GM12878 (cell line): ENCODE data around the gene FAM50A. TPM values are rescaled to one million over a fixed set of nuclear protein-coding genes. Genes with fewer than 3 reads are reported as not detected.

ENCODE experiments used
- ATAC-seq: fragments of 200-7000 bp; cut with Tn5 transposase; 3 replicates; pipeline ENCODE4 v1.9.1; 2020; ENCODE audit warnings: mild to moderate bottlenecking, moderate library complexity
- BruUV-seq: library from RNA; stranded (reverse); fragments of 400-500 nt; replicated peaks from 2 replicates; lab custom pipeline; 2021; lab: Mats Ljungman, UMichigan
- CTCF ChIA-PET: fragments of 300-600 bp; sonication (Branson Sonifier 250); formaldehyde crosslinking; extraction: SDS; loops from one replicate; lab custom pipeline; 2021; ENCODE audit warnings: inconsistent platforms; lab: Yijun Ruan, JAX
- POLR2A ChIA-PET: fragments of 350-600 bp; formaldehyde crosslinking; extraction: SDS; loops from one replicate; lab custom pipeline; 2021; ENCODE audit warnings: inconsistent platforms; lab: Charles Lee
- RAD21 ChIA-PET: fragments of 300-600 bp; sonication (Branson Sonifier 250); formaldehyde crosslinking; loops from one replicate; lab custom pipeline; 2023; ENCODE audit warnings: antibody characterized with exemption; ENCODE audit not compliant: unreplicated experiment; lab: Charles Lee
- SMC1A ChIA-PET: fragments of 300-600 bp; sonication (Branson Sonifier 250); formaldehyde crosslinking; loops from one replicate; lab custom pipeline; 2023; ENCODE audit not compliant: unreplicated experiment, uncharacterized antibody; lab: Charles Lee
- DNase-seq: peaks from one replicate; pipeline ENCODE4 v3.0.0-alpha.2; 2011; ENCODE audit warnings: low read depth, low spot score
- FAIRE-seq: peaks from 3 replicates; lab custom pipeline; 2011; peaks lifted over from hg19 to GRCh38; lab: Jason Lieb, UNC
- H2AFZ ChIP-seq: 2 replicates; pipeline ENCODE4 v1.6.0; 2011; ENCODE audit warnings: low read depth, low read length, control low read depth; ENCODE audit not compliant: control insufficient read depth
- H3K27ac ChIP-seq: 2 replicates; pipeline ENCODE4 v1.5.1; 2011; ENCODE audit warnings: control low read depth; ENCODE audit not compliant: control insufficient read depth, insufficient read depth
- H3K27me3 ChIP-seq, 2 experiments: replicated peaks in 1 of 2; 2 replicates each; pipeline versions ENCODE4 v1.6.0 to v1.6.1; 2011; ENCODE audit warnings: low read length in 1 of 2; ENCODE audit not compliant: control insufficient read depth in 2 of 2, insufficient read depth in 2 of 2
- H3K36me3 ChIP-seq, 2 experiments: 2 replicates each; pipeline ENCODE4 v1.5.1; 2011; ENCODE audit warnings: low read length in 1 of 2; ENCODE audit not compliant: control insufficient read depth in 2 of 2, insufficient read depth in 2 of 2
- H3K4me1 ChIP-seq: 2 replicates; pipeline ENCODE4 v1.6.1; 2011; ENCODE audit warnings: mild to moderate bottlenecking, low read length, moderate library complexity, mixed read lengths; ENCODE audit not compliant: control insufficient read depth, insufficient read depth
- H3K4me2 ChIP-seq: 2 replicates; pipeline ENCODE4 v1.6.0; 2011; ENCODE audit warnings: control low read depth; ENCODE audit not compliant: control insufficient read depth, insufficient read depth
- H3K4me3 ChIP-seq: fragments of 200-600 bp; sonication (generic); 2 replicates; pipeline ENCODE4 v1.5.1; 2016
- H3K79me2 ChIP-seq: 2 replicates; pipeline ENCODE4 v1.6.0; 2011; ENCODE audit warnings: low read length; ENCODE audit not compliant: control insufficient read depth, insufficient read depth
- H3K9ac ChIP-seq: 2 replicates; pipeline ENCODE4 v1.8.0; 2011; ENCODE audit warnings: low read length, control low read depth, mixed read lengths; ENCODE audit not compliant: control insufficient read depth, insufficient read depth
- H3K9me3 ChIP-seq: replicated peaks from 3 replicates; pipeline ENCODE4 v1.5.1; 2011; ENCODE audit warnings: mild to moderate bottlenecking, low read length; ENCODE audit not compliant: control insufficient read depth, insufficient read depth
- H4K20me1 ChIP-seq: 2 replicates; pipeline ENCODE4 v1.6.0; 2011; ENCODE audit not compliant: control insufficient read depth, insufficient read depth
- POLR2AphosphoS5 ChIP-seq: IDR thresholded peaks from 2 replicates; pipeline ENCODE4 v1.6.1; 2011; ENCODE audit warnings: mild to moderate bottlenecking, low read length, inconsistent platforms
- WGBS: methylation state at CpG from one replicate; pipeline ENCODE4 v1.1.6; 2016; ENCODE audit warnings: low lambda C conversion rate; ENCODE audit not compliant: insufficient replicate concordance, insufficient coverage; ENCODE audit errors: missing lambda C conversion rate; 5-methylcytosine and 5-hydroxymethylcytosine counted together
- in situ Hi-C: fragments of 300-500 bp; cut with MboI; formaldehyde crosslinking; loops from 9 replicates; pipeline ENCODE4 v1.14.3; 2018; ENCODE audit warnings: mixed read lengths
- intact Hi-C: fragments of 100-400 bp; cut with micrococcal nuclease; formaldehyde crosslinking; loops from one replicate; pipeline ENCODE4 v1.14.2; 2022; ENCODE audit not compliant: unreplicated experiment
- polyA plus RNA-seq, 11 experiments: library from polyadenylated mRNA; depleted of rRNA in 4 of 11; unstranded in 6 of 11; stranded (reverse) in 5 of 11; fragments of >200 nt; fragmentation: Nextera tagmentation in 4 of 11; fragmentation: Illumina TruSeq in 1 of 11; extraction: Ambion mirVana in 4 of 11; extraction: Trizol in 1 of 11; gene quantifications; 1 replicate in 1 of 11; 2 replicates in 10 of 11; pipeline versions ENCODE4 v1.2.1 to v1.2.3, GENCODE V29; 2011 to 2016; ENCODE audit warnings: inconsistent platforms in 2 of 11, missing spikeins in 2 of 11, low read depth in 1 of 11
- total RNA-seq, 4 experiments: library from RNA; depleted of rRNA in 3 of 4; stranded (reverse); fragments of >200 nt in 3 of 4; fragmentation: Illumina TruSeq in 1 of 4; extraction: Trizol in 1 of 4; gene quantifications; 2 replicates each; pipeline versions ENCODE4 v1.2.1 to v1.2.3, GENCODE V29; 2013 to 2021
- TF ChIP-seq, protein P1 (sequence below): fragments of 450-650 bp; IDR thresholded peaks from 2 replicates; pipeline ENCODE4 v1.6.1; 2017; ENCODE audit warnings: low read depth, mild to moderate bottlenecking, moderate library complexity
- TF ChIP-seq, protein P2 (sequence below): fragments of 450-650 bp; IDR thresholded peaks from 2 replicates; pipeline ENCODE4 v1.6.1; 2016; ENCODE audit warnings: mild to moderate bottlenecking

The FAM50A gene
- total and polyA plus RNA-seq, 10 of the 15 experiments (the other 5 are each of a cell fraction or from before 2014, with no cell fraction given) = 4.2 to 46.7 (median 34.6) TPM

DNA sequence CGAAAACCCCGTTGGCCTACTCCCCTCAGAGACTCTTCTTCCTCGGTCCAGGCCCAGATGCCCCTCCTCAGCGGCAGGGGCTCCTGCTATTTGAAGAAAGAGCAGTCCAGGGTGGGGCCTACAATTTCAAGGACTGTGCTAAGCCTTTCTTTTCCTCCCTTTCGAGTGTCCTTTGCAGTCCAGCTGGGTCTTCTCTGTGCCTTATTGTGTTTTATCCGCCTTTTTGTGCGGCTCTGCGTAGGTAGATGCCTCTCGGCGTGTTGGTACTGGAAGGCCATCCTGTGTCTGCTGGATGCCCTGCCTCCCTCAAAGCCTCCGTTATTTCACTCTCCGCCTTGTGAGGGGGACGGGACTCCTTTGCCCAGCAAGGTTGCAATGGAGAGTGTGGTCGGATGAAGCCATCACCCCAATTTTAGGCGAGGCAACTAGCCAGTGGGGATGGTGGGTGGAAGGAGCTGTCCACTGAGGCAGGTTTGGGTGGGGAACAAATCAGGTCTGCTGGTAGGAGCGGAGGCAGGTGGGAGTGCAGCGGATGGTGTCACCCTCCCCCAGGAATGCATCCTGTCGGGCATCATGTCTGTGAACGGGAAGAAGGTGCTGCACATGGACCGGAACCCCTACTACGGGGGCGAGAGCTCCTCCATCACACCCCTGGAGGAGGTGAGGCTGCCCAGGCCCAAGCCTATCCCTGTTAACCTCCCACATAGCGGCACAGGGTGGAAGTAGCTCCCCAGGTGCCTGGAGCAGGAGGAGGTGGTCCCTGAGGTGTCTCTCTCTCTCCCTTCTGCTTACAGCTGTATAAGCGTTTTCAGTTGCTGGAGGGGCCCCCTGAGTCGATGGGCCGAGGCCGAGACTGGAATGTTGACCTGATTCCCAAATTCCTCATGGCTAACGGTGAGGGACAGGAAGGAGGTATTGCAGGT is 5.7 kb upstream of the FAM50A start:
- Histone ChIP-seq H3K27me3 (no peaks in the 10 kb centered on the region), H3K4me3 (peak overlapping the region; percentile 74), H3K27ac (no peak overlapping the region), H3K79me2 (peaks cover 21% of the 10 kb centered on the region), H4K20me1 (no peaks in the 10 kb centered on the region), H3K9me3 (no peaks in the 10 kb centered on the region; the same call in 2 of the 3 replicates), H2AFZ (no peak overlapping the region), H3K4me1 (no peaks in the 10 kb centered on the region), H3K9ac (peak overlapping the region; percentile 56; the same call in 1 of the 2 replicates), H3K36me3 (peaks cover 0 to 5% of the 10 kb centered on the region in 2 experiments; a peak in 1 of 4 replicates), H3K4me2 (peak overlapping the region; percentile 84)
- no peak for FAIRE-seq
- POLR2A ChIA-PET = interaction anchor here (0.7 to 1.7 kb wide), 4 partner anchors 11 to 52 kb away, joined by 3 read pairs; partner anchors contain the start of genes RPL10 and SLC10A3
- no peak for ATAC-seq
- in situ Hi-C loops = no loop called here
- DNase-seq = no peak
- 61% methylated on average over 28 of the region's 28 CpGs for WGBS
- CTCF ChIA-PET = no interaction called here
- intact Hi-C loops = loop anchor here (5.0 kb wide), 2 partner anchors 39 to 41 kb away; partner anchors contain the start of genes LAGE3 and RPL10
- BruUV-seq = no TSS peak
- RAD21 ChIA-PET = no interaction called here
- SMC1A ChIA-PET = no interaction called here
- TF ChIP-seq POLR2AphosphoS5 = no peak
- TF ChIP-seq, protein P1, sequence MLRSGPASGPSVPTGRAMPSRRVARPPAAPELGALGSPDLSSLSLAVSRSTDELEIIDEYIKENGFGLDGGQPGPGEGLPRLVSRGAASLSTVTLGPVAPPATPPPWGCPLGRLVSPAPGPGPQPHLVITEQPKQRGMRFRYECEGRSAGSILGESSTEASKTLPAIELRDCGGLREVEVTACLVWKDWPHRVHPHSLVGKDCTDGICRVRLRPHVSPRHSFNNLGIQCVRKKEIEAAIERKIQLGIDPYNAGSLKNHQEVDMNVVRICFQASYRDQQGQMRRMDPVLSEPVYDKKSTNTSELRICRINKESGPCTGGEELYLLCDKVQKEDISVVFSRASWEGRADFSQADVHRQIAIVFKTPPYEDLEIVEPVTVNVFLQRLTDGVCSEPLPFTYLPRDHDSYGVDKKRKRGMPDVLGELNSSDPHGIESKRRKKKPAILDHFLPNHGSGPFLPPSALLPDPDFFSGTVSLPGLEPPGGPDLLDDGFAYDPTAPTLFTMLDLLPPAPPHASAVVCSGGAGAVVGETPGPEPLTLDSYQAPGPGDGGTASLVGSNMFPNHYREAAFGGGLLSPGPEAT = no peak
- TF ChIP-seq, protein P2, sequence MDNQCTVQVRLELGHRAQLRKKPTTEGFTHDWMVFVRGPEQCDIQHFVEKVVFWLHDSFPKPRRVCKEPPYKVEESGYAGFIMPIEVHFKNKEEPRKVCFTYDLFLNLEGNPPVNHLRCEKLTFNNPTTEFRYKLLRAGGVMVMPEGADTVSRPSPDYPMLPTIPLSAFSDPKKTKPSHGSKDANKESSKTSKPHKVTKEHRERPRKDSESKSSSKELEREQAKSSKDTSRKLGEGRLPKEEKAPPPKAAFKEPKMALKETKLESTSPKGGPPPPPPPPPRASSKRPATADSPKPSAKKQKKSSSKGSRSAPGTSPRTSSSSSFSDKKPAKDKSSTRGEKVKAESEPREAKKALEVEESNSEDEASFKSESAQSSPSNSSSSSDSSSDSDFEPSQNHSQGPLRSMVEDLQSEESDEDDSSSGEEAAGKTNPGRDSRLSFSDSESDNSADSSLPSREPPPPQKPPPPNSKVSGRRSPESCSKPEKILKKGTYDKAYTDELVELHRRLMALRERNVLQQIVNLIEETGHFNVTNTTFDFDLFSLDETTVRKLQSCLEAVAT = peak; percentile 54; the same call in 1 of the 2 replicates
